Trophoblast cell (in vitro differentiated cells and primary cell): ENCODE measurements around the gene TMEM100.

Experiments used
- DNase-seq, 2 donors: peaks; one replicate each; pipeline ENCODE4 v3.0.0-alpha.2; 2016
- H2AFZ ChIP-seq: 2 replicates; pipeline ENCODE4 v1.6.1; 2013; ENCODE audit warnings: low read length, moderate library complexity, mild to moderate bottlenecking; ENCODE audit not compliant: insufficient read depth, poor library complexity
- H2AK5ac ChIP-seq: 2 replicates; pipeline ENCODE4 v1.6.1; 2013; ENCODE audit warnings: mild to moderate bottlenecking, low read length
- H2BK120ac ChIP-seq: 2 replicates; pipeline ENCODE4 v1.6.1; 2013; ENCODE audit warnings: low read length, mild to moderate bottlenecking, moderate library complexity; ENCODE audit not compliant: insufficient read depth, poor library complexity
- H2BK12ac ChIP-seq: 2 replicates; pipeline ENCODE4 v1.6.1; 2013; ENCODE audit warnings: mild to moderate bottlenecking, low read length, moderate library complexity
- H2BK5ac ChIP-seq: 2 replicates; pipeline ENCODE4 v1.6.1; 2013; ENCODE audit warnings: low read length, low read depth, moderate library complexity, mild to moderate bottlenecking; ENCODE audit not compliant: poor library complexity
- H3K14ac ChIP-seq: 2 replicates; pipeline ENCODE4 v1.6.1; 2013; ENCODE audit warnings: mild to moderate bottlenecking, low read length
- H3K18ac ChIP-seq: 2 replicates; pipeline ENCODE4 v1.6.1; 2013; ENCODE audit warnings: mild to moderate bottlenecking, low read length
- H3K23ac ChIP-seq: 2 replicates; pipeline ENCODE4 v1.6.1; 2013; ENCODE audit warnings: low read length
- H3K27ac ChIP-seq: 2 replicates; pipeline ENCODE4 v1.5.1; 2013; ENCODE audit warnings: low read depth, mild to moderate bottlenecking, inconsistent platforms, low read length, moderate library complexity
- H3K27me3 ChIP-seq: 2 replicates; pipeline ENCODE4 v1.6.1; 2013; ENCODE audit warnings: inconsistent platforms, mild to moderate bottlenecking, low read length, moderate library complexity; ENCODE audit not compliant: insufficient read depth
- H3K36me3 ChIP-seq, 2 experiments: 1 replicate in 1 of 2; 2 replicates in 1 of 2; pipeline ENCODE4 v1.6.1; 2013; ENCODE audit warnings: low read length in 2 of 2, mild to moderate bottlenecking in 2 of 2, moderate library complexity in 1 of 2; ENCODE audit not compliant: insufficient read depth in 2 of 2, control insufficient read depth in 1 of 2
- H3K4ac ChIP-seq: 2 replicates; pipeline ENCODE4 v1.6.1; 2013; ENCODE audit warnings: low read depth, mild to moderate bottlenecking, low read length, moderate library complexity
- H3K4me1 ChIP-seq, 2 experiments: 1 replicate in 1 of 2; 2 replicates in 1 of 2; pipeline ENCODE4 v1.6.1; 2013; ENCODE audit warnings: low read length in 2 of 2, mild to moderate bottlenecking in 2 of 2, moderate library complexity in 1 of 2; ENCODE audit not compliant: insufficient read depth in 2 of 2, control insufficient read depth in 1 of 2
- H3K4me2 ChIP-seq: 2 replicates; pipeline ENCODE4 v1.6.1; 2013; ENCODE audit warnings: inconsistent platforms, mild to moderate bottlenecking, low read length, moderate library complexity
- H3K4me3 ChIP-seq: 2 replicates; pipeline ENCODE4 v1.5.1; 2013; ENCODE audit warnings: mild to moderate bottlenecking, low read depth, low read length, inconsistent platforms
- H3K79me1 ChIP-seq: one replicate; pipeline ENCODE4 v1.6.1; 2013; ENCODE audit warnings: low read length
- H3K79me2 ChIP-seq: 2 replicates; pipeline ENCODE4 v1.6.1; 2013; ENCODE audit warnings: low read length, mild to moderate bottlenecking; ENCODE audit not compliant: control insufficient read depth, insufficient read depth, poor library complexity
- H3K9ac ChIP-seq: 2 replicates; pipeline ENCODE4 v1.6.1; 2013; ENCODE audit warnings: mild to moderate bottlenecking, low read length
- H3K9me3 ChIP-seq: 2 replicates; pipeline ENCODE4 v1.6.1; 2013; ENCODE audit warnings: low read depth, mild to moderate bottlenecking, control low read depth, inconsistent platforms, low read length; ENCODE audit not compliant: insufficient read depth
- H4K12ac ChIP-seq: 2 replicates; pipeline ENCODE4 v1.6.1; 2013; ENCODE audit warnings: low read depth, mild to moderate bottlenecking, low read length, moderate library complexity
- H4K8ac ChIP-seq: 2 replicates; pipeline ENCODE4 v1.6.1; 2013; ENCODE audit warnings: low read depth, mild to moderate bottlenecking, low read length, moderate library complexity
- H4K91ac ChIP-seq: one replicate; pipeline ENCODE4 v1.6.1; 2013; ENCODE audit warnings: low read depth, mild to moderate bottlenecking, low read length, moderate library complexity
- WGBS: extraction: QIAGEN DNeasy Blood & Tissue Kit; methylation state at CpG from one replicate; pipeline ENCODE4 v1.1.7; 2013; ENCODE audit warnings: missing lambda C conversion rate; ENCODE audit not compliant: insufficient read length, insufficient coverage; ENCODE audit errors: extremely low coverage; 5-methylcytosine and 5-hydroxymethylcytosine counted together

The TMEM100 gene

GRCh38 chr17:55748841-55749240, 26.2 kb upstream of the TMEM100 start:
- Histone ChIP-seq H3K79me2 (peaks cover 3% of the 10 kb centered on the region), H3K23ac (no peak overlapping the region), H2AFZ (no peak overlapping the region), H3K4ac (no peak overlapping the region), H2BK5ac (no peak overlapping the region), H4K8ac (no peak overlapping the region), H3K9me3 (no peaks in the 10 kb centered on the region), H3K27me3 (no peaks in the 10 kb centered on the region), H3K18ac (no peak overlapping the region), H3K79me1 (peaks cover 5% of the 10 kb centered on the region), H3K4me2 (no peak overlapping the region), H3K14ac (no peak overlapping the region), H2BK12ac (no peak overlapping the region), H3K36me3 (peaks cover 0 to 2% of the 10 kb centered on the region in 2 experiments), H4K12ac (no peak overlapping the region), H3K9ac (no peak overlapping the region), H3K4me1 (peaks cover 4 to 7% of the 10 kb centered on the region in 2 experiments), H2BK120ac (no peak overlapping the region), H3K4me3 (no peak overlapping the region), H2AK5ac (no peak overlapping the region), H3K27ac (no peak overlapping the region), H4K91ac (no peak overlapping the region)
- no peak for DNase-seq
- WGBS, result no CpG with 5 or more reads among the region's 1 CpG

GRCh38 chr17:55747209-55747608, 24.5 kb upstream of the TMEM100 start:
- Histone ChIP-seq H3K9ac (no peak overlapping the region), H3K4me3 (no peak overlapping the region), H3K4ac (no peak overlapping the region), H3K79me1 (peaks cover 5% of the 10 kb centered on the region), H3K9me3 (no peaks in the 10 kb centered on the region), H3K79me2 (peaks cover 3% of the 10 kb centered on the region), H3K36me3 (no peaks in the 10 kb centered on the region), H3K27ac (no peak overlapping the region), H3K23ac (no peak overlapping the region), H3K18ac (no peak overlapping the region), H4K12ac (no peak overlapping the region), H3K4me1 (peaks cover 4 to 7% of the 10 kb centered on the region in 2 experiments), H4K8ac (no peak overlapping the region), H3K4me2 (no peak overlapping the region), H4K91ac (no peak overlapping the region), H3K14ac (no peak overlapping the region), H2AFZ (no peak overlapping the region), H2BK5ac (no peak overlapping the region), H2BK12ac (no peak overlapping the region), H2AK5ac (no peak overlapping the region), H3K27me3 (no peaks in the 10 kb centered on the region), H2BK120ac (no peak overlapping the region)
- WGBS, result no CpG with 5 or more reads among the region's 3 CpGs
- DNase-seq, result no peak

GRCh38 chr17:55746466-55746865, 23.8 kb upstream of the TMEM100 start:
- peaks cover 5% of the 10 kb centered on the region for H3K79me1 ChIP-seq
- H3K18ac ChIP-seq, result no peak overlapping the region
- H2BK12ac ChIP-seq, result no peak overlapping the region
- H3K36me3 ChIP-seq, result no peaks in the 10 kb centered on the region
- no peak overlapping the region for H3K4me2 ChIP-seq
- no CpG with 5 or more reads among the region's 1 CpG for WGBS
- H3K9ac ChIP-seq, result no peak overlapping the region
- H3K27me3 ChIP-seq, result no peaks in the 10 kb centered on the region
- no peak overlapping the region for H2BK5ac ChIP-seq
- no peak overlapping the region for H3K23ac ChIP-seq
- H4K91ac ChIP-seq, result no peak overlapping the region
- no peak overlapping the region for H2AK5ac ChIP-seq
- H3K27ac ChIP-seq, result no peak overlapping the region
- H3K79me2 ChIP-seq, result peaks cover 3% of the 10 kb centered on the region
- H3K4ac ChIP-seq, result no peak overlapping the region
- H4K8ac ChIP-seq, result no peak overlapping the region
- H3K4me3 ChIP-seq, result no peak overlapping the region
- H2BK120ac ChIP-seq, result no peak overlapping the region
- no peak for DNase-seq
- H2AFZ ChIP-seq, result no peak overlapping the region
- no peak overlapping the region for H4K12ac ChIP-seq
- H3K14ac ChIP-seq, result no peak overlapping the region
- H3K4me1 ChIP-seq, result peaks cover 0 to 2% of the 10 kb centered on the region in 2 experiments
- no peaks in the 10 kb centered on the region for H3K9me3 ChIP-seq

- H3K79me2 ChIP-seq, result no peaks in the 10 kb centered on the region
- no peaks in the 10 kb centered on the region for H3K36me3 ChIP-seq
- H4K8ac ChIP-seq, result no peak overlapping the region
- no peaks in the 10 kb centered on the region for H3K27me3 ChIP-seq
- no peak overlapping the region for H3K4ac ChIP-seq
- no peak overlapping the region for H2BK120ac ChIP-seq
- H2AK5ac ChIP-seq, result no peak overlapping the region
- no peak overlapping the region for H2BK5ac ChIP-seq
- no CpG with 5 or more reads among the region's 1 CpG for WGBS
- no peak overlapping the region for H2BK12ac ChIP-seq
- no peaks in the 10 kb centered on the region for H3K79me1 ChIP-seq
- no peak overlapping the region for H3K18ac ChIP-seq
- H3K9ac ChIP-seq, result no peak overlapping the region
- H2AFZ ChIP-seq, result no peak overlapping the region
- no peaks in the 10 kb centered on the region for H3K9me3 ChIP-seq
- H4K91ac ChIP-seq, result no peak overlapping the region
- H3K4me2 ChIP-seq, result no peak overlapping the region
- H4K12ac ChIP-seq, result no peak overlapping the region
- no peaks in the 10 kb centered on the region for H3K4me1 ChIP-seq
- no peak overlapping the region for H3K27ac ChIP-seq
- no peak overlapping the region for H3K14ac ChIP-seq
- H3K23ac ChIP-seq, result no peak overlapping the region
- no peak for DNase-seq
- H3K4me3 ChIP-seq, result no peak overlapping the region
Observed at GRCh38 chr17:55745258-55745657, 22.6 kb upstream of the TMEM100 start.
